HG03432 (cell line): ENCODE data around the gene BOC.
A peak's percentile ranks its signal among the peaks of the same experiment; 100 is the strongest.

Experiments used
- ATAC-seq: cut with Tn5 transposase; IDR thresholded peaks from one replicate; pipeline ENCODE4 v1.9.1; 2021; ENCODE audit warnings: mild to moderate bottlenecking, moderate library complexity; ENCODE audit not compliant: unreplicated experiment

Gene BOC

DNA sequence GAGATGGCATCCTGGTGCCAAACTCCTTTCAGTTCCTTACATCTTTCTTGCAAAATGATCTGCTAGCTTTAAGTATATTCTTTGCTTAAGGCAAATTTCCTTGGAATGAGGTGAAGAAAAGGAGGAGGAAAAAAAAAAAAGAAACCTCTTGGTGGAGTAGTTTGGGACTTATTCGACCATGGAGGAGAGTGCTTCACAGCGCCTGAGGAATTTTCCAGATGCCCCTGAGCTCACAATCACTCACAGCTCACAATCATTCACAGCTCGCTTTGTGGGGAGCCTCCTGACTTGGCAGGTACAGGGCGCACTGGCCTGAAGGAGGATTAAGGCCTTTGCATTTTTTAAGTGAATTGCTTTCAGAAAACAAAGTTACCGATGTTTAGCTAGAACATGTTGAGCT lies 53.9 kb downstream of the BOC start:
- no peak for ATAC-seq

DNA sequence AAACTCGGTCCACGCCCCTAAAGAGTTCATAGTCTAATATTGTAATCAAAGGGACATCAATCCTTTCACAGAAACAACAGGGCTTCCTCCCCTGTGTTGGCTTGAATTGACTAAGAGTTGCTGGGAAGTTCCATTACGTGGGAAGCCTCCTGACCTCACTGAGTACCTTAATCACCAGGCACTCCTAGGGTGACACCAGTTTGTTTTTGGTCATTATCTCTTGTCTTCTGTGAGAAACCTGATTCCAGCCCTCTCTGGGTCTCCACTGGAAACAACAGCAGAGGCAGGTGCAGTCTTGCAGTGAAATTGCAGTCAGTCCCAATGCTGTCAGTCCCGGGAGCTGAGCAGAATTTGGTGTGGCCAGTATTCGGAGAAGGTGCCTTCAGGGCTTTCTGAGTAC lies 55.4 kb downstream of the BOC start:
- no peak for ATAC-seq

DNA sequence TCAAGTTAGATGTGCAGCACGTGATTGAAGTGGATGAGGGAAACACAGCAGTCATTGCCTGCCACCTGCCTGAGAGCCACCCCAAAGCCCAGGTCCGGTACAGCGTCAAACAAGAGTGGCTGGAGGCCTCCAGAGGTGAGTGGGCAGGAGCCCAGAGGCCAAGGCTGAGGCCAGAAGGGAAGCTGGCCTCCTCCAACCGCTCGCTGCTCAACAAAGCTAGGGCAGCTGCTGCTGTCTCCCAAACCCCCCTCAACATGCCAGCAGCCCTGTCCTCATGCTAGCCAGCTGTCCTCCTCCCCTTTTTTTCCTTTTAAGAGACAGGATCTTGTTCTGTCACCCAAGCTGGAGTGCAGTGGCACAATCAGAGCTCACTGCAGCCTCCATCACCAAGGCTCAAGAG lies 57.0 kb downstream of the BOC start:
- no peak for ATAC-seq

DNA sequence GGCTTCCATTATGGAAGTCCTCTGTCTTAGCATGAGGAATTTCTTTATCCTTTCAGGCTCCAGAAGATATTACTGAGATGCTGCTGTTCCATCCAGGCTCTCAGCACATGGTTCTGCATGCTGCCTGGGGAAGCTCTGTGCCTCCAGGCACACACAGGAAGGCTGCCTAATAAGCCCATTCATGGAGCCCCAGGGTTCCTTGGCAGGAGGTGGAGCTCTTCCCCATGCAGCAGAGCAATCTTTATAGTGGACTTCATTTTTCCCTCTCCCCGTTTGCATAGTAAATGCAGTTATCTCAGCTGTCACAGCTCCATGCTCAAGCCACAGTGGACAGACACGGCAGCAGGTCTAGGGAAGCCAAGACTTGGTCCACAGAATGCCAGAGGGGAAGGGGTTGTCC lies 57.6 kb downstream of the BOC start:
- ATAC-seq = no peak

DNA sequence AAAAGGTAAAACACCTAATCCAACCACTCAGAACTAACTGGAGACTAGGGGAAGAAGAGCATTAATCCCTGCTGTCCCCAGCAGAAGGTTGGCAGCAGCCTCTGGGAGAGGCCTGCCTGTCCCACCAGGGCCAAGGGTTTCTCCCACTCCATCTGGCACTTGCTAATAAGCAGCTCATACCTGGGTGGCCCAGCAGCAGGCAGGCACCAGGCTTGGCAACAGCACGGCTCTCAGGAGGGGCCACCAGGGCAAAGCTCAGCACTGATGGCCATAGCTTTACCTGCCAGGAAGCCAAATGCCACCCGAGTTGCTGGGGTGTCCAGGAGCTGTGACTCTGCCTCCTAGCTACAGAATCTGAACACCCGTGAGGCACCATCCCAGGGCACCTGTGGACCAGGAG lies 58.3 kb downstream of the BOC start:
- no peak for ATAC-seq

DNA sequence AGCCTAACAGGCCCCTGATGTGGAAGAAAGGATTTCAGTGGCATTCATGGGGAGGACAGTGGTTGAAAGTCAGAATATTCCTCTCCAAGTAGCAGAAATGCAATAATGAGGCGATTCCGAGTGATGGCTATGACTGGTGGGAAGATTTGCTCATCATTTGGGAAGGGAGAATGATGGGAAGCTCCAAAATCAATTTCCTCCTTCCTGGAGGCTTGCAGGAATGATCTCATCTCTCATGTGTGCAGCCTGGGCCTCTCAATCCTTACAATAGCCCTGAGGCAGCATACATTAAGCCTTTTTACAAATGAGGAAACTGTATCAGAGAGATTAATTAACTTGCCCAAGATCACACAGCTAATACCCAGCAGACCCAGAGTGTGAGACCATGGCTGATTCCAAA lies 58.7 kb downstream of the BOC start:
- no peak for ATAC-seq

DNA sequence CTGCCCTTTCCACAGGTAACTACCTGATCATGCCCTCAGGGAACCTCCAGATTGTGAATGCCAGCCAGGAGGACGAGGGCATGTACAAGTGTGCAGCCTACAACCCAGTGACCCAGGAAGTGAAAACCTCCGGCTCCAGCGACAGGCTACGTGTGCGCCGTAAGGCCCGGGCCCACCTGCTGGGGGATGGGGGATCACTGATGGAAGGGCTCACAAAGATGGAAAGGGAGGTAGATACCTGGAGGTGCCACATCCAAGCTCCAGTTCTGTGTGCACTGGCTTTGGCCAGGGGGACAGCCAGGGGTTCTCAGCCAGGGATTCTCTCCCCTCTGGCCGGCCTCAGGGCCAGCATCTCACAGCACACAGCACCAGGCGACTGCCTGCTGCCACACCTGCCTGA lies 59.4 kb downstream of the BOC start:
- ATAC-seq = no peak

DNA sequence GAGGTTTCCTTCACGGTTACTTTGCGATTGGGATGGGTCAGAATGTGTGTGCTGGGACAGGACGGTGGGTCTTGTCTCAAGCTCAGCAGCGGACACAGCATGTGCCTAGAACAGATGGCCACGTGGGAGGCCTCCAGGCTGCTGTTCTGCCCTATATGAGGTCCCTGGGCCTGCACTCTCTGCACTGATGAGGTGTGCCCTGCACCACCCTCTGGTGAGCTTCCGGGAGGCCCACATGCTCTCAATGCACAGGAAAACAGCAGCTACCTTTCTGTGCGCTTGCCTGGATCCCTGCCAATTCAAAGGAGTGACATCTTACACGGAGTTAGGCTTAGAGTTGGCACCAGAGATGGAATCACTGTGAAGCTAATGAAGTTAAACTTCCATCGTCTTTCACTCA lies 59.8 kb downstream of the BOC start:
- no peak for ATAC-seq

DNA sequence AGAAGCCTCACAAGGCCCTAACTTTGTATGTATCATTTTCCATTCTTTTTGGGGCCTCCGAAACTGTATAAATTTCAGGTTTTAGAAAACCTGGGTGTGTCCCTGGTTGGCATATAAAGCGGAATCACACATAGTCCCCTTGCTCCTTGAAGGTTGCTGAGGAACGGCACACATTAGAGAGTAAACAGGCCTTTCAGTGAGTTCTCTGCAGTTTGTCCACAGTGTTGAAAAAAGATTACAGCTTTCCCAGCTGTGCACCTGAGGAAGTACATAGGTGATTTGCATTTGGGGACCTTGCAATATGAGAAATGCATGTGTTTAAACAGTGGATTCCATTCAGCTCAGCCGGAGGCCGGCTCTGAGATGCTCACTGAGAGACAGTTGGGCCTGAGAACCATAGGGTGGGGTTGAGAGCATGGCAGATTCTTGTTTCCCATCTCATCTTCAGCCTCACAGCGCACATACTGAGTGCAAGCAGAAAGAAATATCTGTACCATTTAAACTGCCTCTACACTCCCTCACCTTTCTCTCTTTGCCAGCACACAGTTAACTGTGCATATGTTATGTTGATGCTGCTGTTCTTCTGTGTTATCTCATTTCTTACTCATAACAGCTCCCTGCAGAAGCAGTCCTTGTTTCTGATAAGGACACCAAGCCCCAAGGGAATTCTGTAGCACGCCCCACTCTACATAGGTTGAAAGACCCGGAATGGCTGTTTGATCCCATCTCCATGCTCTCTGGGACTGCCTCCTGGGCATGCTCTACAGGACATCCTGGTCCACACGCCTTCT lies 60.4 kb downstream of the BOC start:
- ATAC-seq = no peak

DNA sequence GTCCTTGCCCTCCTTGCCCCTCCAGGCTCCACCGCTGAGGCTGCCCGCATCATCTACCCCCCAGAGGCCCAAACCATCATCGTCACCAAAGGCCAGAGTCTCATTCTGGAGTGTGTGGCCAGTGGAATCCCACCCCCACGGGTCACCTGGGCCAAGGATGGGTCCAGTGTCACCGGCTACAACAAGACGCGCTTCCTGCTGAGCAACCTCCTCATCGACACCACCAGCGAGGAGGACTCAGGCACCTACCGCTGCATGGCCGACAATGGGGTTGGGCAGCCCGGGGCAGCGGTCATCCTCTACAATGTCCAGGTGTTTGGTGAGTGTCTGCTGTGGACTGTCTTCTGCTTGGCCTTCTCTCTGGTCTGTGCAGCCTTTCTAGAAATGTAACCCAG lies 61.0 kb downstream of the BOC start:
- ATAC-seq = no peak

DNA sequence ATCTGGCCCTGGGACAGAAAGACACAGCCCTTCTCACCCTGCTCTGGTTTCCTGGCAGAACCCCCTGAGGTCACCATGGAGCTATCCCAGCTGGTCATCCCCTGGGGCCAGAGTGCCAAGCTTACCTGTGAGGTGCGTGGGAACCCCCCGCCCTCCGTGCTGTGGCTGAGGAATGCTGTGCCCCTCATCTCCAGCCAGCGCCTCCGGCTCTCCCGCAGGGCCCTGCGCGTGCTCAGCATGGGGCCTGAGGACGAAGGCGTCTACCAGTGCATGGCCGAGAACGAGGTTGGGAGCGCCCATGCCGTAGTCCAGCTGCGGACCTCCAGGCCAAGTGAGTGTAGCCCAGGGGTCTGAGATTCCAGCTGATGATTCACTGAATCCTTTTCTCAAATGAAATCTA lies 61.7 kb downstream of the BOC start:
- ATAC-seq = no peak

DNA sequence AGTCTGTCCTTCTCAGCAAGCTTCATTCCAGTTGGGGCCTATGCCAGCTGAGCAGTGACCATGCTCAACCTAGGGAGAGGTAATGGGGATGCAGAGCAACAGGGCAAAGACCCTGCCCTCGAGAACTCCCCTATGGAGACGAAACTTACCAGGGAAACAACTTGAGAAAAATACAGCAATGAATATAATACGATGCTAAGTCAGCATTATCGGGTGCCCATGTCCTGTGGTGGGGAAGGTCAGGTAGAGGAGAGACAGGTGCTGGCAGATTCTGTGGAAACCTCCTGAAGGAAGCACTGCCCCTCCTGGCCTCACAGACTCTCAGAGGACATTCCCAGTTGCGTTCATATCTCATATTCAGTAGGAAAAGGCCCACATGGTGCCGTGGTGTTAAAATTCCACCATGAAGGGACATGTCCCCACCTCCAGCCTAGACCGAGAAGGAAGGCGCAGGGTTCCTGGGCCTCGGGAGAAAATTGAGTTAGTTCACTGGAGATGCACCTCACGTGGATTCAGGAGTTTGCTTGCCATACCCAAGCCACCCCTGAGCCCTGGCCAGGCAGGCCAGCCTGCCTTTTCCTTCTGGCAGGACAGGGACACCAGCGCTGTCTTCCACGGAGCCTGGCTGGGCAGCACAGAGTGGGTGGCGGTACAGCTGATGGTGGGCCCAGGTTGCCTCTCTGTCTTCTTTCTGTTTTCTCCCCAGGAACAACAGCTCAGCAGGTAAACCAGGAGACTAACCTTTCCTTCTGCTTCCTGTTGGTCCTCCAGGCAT lies 62.4 kb downstream of the BOC start:
- ATAC-seq = no peak

DNA sequence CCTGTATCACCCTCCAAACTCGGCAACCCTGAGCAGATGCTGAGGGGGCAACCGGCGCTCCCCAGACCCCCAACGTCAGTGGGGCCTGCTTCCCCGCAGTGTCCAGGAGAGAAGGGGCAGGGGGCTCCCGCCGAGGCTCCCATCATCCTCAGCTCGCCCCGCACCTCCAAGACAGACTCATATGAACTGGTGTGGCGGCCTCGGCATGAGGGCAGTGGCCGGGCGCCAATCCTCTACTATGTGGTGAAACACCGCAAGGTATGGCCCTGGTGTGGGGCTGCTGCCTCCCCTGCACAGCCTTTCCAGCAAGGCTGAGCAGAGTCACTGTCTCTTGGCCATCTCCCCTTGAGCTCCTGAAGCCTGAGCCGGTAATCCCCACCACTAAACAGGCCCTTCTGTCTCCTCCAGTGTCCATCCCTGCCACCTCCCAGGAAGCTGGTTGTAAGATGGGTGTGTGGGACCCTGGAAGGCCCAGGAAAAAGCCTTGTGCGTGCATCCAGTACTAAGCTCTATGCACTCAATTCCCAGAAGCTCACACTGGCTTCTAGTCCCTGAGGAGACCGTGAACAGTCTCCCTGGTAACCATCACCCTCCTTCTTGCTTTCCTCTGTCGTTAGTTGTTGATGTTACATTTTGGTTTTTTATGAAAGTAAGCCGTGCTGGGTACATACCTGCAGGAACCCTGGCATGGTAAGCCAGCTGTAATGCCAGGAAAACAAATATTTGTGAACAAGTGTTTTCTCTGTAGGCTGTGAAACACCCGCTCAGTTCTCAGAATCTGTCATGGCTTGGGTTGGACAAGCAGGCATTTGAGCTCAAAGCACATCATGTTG lies 63.3 kb downstream of the BOC start:
- ATAC-seq = no peak

DNA sequence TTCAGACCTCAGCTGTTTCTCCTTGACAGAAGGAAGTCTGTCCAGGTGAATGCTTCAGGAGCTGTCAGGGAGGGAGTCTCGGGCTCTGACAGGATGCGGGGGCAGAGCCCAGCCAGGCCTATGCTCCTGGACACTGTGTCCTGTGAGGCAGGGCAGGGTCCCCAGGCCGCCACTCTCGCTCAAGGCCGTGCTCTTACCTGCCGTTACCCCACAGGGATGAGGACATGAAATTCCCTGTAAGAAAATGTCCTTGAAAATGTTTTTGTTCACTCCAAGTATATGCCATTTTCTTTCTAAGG lies 63.9 kb downstream of the BOC start:
- no peak for ATAC-seq

DNA sequence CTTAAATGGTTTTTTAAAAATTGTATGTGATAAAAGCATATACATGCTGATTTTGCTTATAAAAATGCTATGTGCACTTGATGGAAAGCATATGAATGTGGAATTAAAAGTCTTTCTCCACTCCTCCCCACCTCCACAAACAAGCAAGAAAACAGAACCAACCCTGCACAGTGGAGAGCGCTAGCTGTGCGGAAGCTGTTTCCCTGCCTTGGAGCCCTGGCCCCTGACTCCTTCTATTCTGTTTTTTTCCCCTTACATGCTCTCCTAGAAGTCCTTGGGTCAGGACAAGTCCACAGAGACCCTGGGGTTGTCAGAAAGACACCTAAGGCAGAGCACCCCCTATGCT lies 64.2 kb downstream of the BOC start:
- no peak for ATAC-seq

DNA sequence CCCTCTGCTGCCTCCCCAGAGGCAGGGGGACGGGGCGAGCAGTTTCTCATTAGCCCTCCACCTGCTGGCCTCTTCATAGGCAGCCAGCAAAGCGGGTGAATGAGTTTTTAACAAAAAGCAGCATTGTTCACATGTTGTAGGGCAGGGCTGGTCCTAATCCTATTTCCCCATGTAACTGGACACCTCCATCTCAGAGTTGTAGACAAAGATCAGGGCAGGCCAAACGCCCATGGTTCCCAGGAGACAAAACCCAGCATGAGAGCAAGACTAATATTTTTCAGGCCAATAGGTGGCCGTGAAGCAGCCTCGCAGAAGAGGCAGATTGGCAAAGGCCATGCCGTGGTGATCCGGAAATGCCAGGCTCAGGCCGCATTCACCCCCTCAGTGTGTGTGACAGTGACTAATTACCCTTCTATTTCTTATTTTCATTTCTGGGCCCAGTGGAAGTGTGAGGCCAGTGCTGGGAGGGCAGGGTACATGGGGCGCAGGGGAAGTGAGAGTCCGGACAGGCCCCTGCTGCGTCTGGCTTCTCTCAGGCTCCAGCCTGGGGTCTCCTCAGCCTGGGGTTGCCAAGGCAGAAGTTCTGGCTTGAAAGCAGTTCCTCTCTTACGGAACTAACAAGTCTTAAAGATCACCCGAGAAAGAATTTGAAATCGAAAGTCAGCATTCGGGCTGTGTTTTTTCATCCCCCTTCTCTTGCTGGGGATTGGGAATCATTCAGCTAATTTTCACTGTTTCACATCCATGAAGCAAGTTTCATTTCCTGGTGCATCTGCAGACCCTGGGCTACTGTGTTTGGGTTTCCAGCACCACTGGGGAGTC lies 64.8 kb downstream of the BOC start:
- peak; percentile 80 for ATAC-seq

DNA sequence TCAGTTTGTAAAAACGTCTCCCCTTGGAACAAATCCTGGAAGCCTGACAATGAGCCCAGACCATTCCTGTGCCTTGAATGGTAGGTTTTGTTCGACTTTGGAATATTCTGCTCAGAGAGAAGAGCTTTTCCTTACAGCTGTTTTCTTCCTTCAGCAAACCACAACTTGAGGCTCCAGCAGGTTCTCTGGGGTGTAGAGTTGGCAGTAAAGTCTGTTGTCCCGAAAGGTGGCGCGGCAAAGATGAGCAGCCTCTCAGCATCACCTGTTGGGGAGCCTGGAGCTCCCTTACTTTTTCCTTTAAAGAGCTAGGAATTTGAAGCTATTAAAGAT lies 65.4 kb downstream of the BOC start:
- ATAC-seq = no peak

DNA sequence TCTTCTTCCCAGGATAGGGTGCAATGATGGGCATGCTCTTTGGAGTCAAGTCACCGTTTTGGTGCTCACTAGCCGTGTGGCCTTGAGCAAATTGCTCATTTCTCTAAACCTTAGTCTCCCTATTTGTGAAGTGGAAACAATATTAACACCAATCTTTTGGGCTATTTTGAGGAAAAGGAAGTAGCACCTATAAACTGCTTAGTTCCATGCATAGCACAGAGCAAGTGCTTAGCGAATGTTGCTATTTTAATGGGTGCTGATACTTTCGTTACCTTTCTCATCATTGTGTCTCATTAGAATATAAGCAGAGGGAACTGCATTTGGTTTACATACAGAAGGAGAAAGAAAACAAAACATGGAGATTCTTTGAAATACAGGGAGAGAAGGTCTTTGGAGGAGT lies 66.1 kb downstream of the BOC start:
- ATAC-seq = peak; percentile 53

DNA sequence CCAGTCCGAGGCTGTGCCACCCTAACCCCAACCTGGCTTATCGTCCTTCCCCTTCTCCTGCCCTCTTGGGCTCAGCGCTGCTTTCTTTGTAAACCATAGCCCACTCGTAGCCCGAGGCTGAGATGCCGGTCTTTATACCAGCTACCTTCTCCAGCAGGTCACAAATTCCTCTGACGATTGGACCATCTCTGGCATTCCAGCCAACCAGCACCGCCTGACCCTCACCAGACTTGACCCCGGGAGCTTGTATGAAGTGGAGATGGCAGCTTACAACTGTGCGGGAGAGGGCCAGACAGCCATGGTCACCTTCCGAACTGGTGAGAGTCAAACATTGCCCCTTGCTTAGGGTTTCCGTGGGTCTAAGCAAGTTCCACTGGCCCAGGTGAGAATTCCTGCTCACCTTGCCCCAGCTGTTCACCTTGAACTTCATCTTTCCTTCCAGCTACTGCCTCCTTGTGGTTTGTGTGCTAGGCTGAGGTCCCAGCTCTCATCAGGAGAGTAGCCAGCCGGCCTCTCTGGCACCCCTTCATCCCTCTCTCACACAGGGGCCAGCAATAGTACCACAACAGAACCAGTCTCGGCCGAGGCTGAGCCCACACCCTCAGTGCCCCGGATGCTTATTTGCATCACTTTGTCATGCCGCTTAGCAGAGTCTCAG lies 66.7 kb downstream of the BOC start:
- ATAC-seq = no peak

DNA sequence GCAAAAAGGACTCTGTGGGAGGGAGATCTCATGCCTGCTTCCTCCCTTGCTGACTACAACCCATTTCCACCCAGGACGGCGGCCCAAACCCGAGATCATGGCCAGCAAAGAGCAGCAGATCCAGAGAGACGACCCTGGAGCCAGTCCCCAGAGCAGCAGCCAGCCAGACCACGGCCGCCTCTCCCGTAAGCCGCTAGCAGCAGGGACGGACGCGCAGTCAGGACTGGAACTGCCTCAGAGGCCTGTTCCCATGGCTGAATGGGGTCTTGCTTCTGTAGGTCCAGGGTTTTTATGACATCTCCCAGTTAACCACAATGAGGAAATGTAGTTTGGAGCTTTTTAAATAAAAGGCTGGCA lies 67.2 kb downstream of the BOC start:
- no peak for ATAC-seq

DNA sequence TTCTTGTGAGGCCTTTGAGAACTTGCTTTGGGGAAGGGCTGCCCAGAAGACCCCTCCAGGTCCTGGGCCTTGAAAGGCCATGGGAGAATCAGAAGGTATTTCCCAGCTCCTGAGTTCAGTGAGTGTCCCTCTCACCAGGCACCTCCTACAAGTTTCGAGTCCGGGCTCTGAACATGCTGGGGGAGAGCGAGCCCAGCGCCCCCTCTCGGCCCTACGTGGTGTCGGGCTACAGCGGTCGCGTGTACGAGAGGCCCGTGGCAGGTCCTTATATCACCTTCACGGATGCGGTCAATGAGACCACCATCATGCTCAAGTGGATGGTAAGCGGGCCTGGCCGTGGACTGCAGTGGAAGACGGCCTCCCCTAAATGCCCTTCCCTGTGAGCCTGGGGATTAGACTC lies 68.3 kb downstream of the BOC start:
- no peak for ATAC-seq
